ENCODE measurements around the gene ERLIN1.
A peak's percentile ranks its signal among the peaks of the same experiment; 100 is the strongest.

ERLIN1 gene

DNA sequence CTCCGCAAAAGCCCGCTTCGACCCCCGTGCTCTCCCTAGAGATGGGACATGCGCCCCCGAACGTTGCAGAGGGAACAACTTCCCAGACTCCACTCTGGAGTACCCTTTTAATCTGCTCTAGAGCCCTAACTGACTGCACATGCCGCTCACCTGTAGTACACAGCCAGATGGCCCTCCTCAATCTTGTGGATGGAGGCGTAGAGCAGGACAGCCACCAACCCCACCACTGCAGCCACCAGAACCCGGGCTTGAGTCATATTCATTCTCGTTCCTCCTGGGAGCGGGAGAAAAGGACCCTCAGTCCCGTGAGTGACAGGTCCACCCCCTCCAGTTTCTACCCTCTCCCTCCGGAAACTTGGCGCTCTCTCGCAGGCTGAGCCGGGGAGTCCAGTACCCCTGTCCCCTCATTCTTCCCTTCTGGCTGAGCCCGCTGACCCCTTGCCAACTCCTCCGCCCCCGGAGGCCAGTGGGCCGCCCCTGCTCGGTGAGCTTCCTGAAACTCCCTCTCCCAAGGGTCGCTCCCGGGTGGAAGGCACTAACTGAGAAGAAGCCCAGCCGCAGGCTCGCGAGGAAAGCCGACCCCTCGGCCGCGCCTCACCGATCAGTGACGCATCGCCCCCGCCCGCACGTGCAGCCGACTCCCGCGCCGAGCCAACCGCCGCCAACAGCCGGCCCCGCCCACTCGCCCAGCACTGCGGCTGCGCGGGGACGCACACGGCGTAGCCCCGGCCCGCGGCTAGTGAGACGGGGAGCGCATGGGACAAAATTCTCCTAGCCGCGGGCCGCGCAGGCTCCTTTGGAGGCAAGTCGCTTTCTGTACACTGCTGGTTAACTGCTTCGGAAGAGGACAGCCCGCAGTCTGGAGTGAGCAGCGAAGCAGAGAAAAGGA lies at the start of gene ERLIN1:
Gene ERLIN1 (minus strand): TSS at position 666 of the 889 bp plus-strand sequence. CDS start 403 bp downstream, at position 263.
- peak; percentile 94 for DNase-seq (ENCODE audit: low spot score)

DNA sequence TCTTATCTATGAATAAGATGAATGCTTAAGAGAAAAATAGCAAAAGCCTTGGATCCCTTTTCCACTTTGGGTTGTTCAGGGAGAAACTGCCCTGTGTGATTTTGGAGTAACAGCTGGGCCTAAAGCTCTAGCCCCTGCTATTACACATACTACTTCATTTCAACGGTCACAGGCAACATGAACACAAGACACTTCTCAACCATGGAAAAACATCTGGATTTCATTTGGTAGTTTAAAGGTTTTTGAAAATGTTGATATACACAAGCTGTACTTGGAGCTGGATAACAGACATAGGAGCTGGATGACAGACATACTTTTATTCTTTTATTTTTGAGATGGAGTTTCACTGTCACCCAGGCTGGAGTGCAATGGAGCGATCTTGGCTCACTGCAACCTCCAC lies 46.3 kb upstream of the ERLIN1 start:
- DNase-seq (ENCODE audit: low spot score) = no peak

DNA sequence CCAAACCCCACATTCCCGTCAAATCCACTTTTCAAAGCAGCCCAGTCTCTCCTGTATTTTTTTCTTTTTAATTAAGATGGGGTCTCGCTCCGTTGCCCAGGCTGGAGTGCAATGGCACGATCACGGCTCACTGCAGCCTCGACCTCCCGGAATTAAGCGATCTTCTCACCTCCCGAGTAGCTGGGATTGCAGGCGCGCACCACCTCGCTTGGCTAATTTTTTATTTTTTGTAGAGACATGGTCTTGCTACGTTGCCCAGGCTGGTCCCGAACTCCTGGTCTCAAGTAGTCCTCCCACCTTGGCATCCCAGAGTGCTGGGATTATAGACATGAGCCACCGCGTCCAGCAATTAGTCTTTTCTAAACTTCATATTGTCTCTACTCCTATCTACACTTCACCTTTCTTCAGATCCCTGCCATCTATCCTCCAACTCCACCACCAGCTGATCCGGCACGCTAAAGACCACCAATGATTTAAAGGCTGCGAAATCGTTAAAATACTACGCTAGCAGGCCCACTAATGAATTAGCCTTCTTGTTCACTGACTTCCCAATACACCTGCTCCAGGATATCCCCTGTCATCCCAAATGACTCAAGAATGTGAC lies 44.1 kb upstream of the ERLIN1 start:
- no peak for DNase-seq (ENCODE audit: low spot score)

DNA sequence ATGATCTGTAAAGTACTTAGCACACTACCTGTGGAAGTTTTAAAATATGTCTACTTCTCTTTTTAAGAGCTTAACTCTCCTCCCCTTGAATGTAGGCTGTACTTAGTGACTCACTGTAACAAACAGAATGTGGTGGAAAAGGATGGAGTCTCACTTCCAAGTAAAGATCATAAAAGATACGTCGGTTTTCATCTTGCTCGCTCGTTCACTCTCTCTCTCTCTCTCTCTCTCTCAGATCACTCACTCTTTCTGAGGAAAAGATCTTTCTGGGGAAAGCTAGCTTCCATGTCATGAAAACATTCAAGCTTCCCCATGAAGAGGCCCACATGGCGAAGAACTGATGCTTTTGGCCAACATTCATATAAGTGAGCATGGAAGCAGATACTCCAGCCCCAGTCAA lies 38.0 kb upstream of the ERLIN1 start:
- DNase-seq (ENCODE audit: low spot score) = no peak

DNA sequence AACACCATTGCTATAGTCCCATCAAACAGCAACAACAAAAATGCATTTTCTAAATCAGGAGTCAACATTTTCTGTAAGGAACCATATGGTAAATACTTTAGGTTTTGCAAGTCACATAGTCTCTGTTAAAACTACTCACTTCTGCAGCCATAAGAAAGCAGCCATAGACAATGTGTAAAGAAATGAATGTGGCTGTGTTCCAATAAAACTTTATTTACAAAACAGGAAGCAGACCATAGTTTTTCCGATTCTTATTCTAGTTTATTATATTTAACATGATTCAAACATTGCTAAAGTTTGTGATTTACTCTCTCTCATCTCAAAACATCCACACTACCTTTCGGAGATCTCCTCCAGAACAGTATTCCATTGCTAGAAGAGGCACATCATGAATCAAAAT lies 36.7 kb upstream of the ERLIN1 start:
- no peak for DNase-seq (ENCODE audit: low spot score)

DNA sequence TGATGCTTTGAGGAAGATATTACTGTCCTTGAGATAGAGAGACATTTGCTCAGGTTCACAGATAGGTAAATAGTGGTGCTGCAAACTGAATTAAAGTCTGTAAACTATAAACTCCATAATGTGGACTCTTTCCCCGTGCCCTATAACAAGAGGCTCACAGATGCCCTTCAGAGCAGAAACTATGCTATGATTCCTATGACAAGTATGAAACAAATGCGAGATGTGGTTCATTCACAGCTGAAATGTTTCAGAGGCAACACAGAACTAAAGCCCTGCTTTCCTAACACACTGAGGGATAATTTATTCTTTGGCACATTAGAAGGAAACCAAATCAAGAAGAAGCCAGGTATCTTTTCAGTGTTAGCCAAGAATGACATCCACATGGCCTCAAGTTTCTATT lies 30.2 kb upstream of the ERLIN1 start:
- no peak for DNase-seq (ENCODE audit: low spot score)

DNA sequence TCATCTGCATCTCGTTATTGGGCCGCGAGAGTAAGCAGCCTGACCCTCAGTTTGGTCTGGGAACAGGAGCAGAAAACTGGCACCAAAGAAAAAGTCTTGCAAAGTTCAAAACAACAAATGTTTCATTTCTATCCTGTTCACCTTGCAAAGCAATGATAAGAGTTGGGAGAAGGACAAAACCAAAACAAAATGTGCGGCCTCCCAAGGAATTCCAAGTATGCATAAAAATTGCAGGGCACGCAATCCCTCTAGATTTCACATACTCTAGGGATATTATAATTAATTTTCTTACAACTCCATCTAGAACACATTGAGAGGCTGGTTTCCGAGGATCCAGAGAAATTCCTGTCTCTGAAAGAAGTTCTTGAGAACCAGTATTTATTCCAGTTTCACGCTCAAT lies 23.5 kb upstream of the ERLIN1 start:
- DNase-seq (ENCODE audit: low spot score) = no peak

DNA sequence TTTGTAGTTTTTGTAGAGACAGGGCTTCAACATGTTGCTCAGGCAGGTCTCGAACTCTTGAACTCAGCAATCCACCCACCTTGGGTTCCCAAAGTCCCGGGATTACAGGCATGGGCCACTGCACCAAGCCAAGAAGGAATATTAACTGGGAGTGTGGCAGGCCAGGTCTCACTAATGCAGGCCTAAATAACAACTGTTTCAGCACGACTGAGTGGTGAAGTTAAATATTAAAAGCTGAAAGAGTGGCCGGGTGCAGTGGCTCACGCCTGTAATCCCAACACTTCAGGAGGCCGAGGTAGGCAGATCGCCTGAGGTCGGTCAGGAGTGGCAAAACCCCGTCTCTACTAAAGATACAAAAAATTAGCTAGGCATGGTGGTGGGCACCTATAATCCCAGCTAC lies 22.4 kb upstream of the ERLIN1 start:
- no peak for DNase-seq (ENCODE audit: low spot score)

DNA sequence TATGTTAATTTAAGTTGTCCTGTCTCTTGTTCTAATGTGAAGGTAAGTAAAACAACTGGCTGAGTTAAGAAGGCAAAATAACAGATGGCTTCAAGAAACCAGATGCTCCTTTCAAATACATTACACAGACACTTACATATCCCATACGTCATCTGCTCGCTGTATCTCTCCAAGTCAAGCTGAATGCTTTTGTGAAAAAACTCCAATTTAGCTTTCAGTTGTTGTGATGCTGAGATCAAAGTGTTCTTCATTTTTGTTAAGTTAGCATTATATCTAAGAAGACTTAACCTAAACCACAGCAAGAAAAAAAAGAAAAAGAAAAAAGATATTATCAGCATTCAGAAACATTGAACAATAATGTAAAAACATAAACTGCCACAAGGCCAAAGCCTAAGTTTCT lies 18.5 kb upstream of the ERLIN1 start:
- no peak for DNase-seq (ENCODE audit: low spot score)

DNA sequence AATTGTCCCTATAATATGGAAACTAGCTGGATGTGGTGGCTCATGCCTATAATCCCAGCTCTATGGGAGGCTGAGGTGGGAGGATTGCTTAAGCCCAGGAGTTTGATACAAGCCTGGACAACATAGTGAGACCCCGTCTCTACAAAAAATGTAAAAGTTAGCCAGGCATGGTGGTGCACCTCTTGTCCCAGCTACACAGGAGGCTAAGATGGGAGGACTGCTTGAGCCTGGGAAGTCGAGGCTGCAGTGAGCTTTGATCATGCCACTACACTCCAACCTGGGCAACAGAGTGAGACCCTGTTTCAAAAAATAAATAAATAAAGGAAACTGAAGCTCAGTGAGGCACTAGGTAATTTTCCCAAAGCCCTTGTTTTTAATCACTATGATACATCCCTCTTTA lies 15.7 kb upstream of the ERLIN1 start:
- no peak for DNase-seq (ENCODE audit: low spot score)

DNA sequence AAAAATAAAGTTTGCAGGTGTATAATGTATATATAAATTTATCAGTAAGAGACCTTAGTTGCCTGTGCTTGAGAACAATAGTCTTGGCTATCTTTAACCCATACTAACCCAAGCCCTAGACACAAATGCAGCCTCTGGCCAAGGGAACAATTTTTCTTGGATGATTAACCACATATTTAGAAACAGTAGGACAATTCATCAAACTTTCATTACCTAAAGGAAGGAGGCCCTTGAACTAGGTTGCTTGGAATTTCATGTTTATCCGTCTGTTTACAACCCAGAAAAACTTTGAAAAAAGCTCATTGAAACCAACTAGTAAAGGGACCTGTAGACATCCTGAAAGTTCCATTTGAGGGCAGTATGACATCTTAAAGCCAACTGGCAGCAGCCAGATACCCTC lies 8.9 kb upstream of the ERLIN1 start:
- no peak for DNase-seq (ENCODE audit: low spot score)

DNA sequence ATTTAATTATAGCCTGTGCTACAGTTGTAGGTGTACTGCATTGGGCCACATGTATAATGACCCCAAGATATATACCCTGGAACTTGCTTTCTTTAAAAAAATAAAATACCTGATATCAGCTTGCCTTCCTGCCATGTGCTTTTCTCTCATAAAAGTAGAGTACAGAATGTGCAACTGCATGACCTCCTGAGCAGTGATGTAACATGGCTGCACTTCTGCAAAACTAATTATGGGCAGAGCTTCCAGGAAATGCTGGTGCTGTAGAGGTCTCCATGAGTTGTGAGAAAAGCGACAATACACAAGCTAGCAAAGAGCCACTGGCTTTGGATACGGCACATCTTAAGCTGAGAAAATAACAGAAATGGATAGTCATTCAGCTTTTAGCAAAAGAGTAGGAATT lies 6.5 kb upstream of the ERLIN1 start:
- DNase-seq (ENCODE audit: low spot score) = no peak

DNA sequence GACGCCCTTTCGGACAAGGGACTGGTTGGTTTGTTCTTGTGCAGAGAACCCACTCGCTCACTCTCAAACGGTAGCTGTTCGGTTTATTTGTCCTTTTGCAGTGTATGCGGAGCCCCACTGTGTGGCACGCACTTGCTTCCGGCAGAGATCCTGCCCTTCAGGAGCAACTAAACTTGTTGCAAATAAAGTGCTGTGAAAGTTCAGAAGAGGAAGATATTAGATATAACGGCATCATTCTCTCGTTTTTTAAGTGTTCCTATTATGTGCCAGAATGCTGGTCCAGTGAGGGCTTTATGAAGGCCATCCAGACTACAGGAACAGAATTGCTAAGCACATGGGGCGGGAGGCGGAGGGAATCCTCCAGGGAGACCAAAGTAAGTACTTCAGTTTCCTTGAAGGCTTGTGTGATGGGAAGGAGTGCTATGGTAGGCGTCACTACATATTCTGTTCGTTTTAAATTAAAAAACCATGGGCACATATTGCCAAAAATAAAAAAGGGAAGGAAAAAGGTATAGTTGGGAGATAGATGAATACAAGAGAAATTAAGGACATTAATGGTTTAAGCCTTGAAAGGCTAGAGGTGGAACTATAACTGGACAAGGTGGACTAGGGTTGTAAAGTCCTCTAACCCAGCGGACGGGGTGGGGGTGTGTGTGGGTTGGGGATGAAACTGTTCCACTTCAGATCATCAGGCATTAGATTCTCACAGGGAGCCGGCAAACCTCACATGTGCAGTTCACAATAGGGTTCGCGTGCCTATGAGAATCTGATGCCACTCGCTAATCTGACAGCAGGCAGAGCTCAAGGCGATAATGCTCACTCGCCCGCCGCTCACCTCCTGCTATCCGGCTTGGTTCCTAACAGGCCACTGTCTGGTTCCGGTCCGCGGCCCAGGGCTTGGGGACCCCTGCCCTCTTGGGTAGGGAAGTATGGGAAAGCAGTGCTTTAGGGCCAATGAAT lies 704 bp upstream of the ERLIN1 start:
- peak; percentile 44 for DNase-seq (ENCODE audit: low spot score)

DNA sequence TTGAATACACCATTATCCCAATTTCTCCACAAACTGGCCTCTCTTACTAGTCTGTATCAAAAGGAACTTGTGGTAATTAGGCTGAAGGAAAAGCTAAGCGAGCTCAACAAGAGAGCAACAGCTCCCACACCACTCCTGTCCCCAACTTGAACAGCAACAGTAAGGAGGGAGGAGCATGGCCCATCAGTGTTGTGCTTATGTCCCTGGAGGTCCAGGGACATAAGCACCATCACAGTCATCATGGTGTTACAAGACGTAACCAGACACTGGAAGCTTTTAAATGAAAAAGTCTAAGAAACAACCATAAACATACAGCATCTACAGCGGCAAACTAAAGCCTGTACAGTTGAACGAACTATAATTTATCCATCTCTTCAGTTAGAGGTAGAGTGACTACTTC lies 989 bp downstream of the ERLIN1 start:
- peak; percentile 25 for DNase-seq (ENCODE audit: low spot score)

DNA sequence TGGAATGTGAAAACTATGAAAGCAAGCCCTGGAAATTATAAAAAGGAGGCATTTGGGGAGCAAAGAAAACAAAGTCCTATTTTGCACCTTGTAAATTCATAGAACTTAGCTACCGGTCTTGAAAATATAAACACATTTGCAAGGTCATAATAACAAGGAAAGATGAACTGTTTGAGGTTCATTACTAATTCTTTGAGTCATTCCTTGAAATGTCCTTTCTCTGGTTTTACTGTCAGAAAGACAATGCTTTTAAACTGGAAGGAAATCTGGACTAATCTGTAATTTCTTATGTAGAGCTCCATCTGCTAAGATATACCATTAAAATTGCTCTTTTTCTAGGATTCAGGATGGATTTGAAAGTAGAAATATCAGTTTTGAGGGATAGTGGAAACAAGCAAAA lies 1.4 kb downstream of the ERLIN1 start:
- no peak for DNase-seq (ENCODE audit: low spot score)

DNA sequence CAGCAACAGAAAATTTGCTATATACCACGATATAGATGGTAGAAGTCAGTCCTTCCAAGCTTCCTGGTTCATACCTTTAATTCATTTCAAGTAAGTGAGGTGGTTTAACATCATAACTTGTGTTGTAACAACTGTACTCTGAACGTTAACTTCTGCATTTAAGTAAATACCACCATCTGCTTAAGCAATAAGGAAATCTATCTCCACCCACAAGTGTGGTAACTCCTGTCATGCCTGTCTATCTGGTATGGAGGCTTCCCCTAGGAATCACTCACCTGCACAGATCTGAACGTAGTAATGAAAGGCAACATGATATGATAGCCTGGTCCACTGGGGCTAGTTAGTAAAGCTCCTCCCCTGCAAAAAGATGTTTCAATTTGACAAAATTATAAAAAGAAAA lies 2.3 kb downstream of the ERLIN1 start:
- no peak for DNase-seq (ENCODE audit: low spot score)

DNA sequence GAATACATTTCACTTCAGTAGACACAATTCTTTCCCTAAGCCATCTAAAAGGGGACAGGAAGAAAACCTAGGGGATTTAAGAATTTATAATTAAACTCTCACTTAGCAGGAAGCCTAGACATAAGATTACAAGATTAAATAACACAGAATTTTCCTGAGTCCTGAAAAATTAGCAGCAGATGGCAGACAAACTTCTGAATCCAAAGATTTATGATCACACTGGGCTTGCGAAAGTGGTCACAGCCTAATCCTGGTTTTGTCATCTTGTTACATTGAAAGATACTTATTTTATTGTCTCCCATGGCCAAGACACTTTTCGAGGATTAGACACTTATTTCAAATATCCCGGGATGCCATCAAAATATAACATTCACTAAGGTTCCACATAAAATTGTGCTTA lies 2.9 kb downstream of the ERLIN1 start:
- no peak for DNase-seq (ENCODE audit: low spot score)

DNA sequence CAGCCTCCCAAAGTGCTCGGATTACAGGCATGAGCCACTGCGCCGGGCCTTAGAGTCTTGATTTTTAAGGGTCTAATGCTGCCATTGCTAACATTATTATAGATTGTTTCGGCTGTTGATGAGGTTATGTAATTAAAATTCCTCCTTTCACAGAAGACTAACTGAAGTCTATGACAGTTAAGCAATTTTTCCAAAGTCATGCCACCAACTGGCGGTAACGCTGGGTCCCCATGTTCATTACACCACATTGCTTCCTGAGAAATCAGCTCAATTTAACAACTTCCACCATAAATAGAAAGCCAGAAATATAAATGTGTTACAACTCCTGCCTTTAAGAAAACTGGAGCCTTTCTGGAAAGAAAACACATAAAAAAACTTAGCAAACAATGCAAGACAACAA lies 3.5 kb downstream of the ERLIN1 start:
- no peak for DNase-seq (ENCODE audit: low spot score)

DNA sequence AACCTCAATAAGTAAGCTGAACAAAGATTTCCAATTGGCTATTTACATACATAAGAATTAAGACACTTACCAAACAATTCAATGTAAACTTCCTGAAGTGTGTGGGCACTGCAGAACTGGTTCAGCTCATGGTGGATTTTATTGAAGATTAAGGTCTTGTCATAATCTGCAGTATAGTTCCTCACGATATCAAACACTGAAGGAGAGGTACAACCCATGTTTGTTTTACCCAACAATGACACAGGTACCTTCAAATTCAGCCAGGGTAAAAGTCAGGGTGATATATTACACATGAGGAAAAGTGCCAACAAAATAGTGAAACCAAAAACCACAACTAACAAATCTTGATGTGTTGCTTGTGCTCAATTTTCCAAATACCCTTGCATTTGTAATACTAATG lies 10.0 kb downstream of the ERLIN1 start:
- DNase-seq (ENCODE audit: low spot score) = no peak

DNA sequence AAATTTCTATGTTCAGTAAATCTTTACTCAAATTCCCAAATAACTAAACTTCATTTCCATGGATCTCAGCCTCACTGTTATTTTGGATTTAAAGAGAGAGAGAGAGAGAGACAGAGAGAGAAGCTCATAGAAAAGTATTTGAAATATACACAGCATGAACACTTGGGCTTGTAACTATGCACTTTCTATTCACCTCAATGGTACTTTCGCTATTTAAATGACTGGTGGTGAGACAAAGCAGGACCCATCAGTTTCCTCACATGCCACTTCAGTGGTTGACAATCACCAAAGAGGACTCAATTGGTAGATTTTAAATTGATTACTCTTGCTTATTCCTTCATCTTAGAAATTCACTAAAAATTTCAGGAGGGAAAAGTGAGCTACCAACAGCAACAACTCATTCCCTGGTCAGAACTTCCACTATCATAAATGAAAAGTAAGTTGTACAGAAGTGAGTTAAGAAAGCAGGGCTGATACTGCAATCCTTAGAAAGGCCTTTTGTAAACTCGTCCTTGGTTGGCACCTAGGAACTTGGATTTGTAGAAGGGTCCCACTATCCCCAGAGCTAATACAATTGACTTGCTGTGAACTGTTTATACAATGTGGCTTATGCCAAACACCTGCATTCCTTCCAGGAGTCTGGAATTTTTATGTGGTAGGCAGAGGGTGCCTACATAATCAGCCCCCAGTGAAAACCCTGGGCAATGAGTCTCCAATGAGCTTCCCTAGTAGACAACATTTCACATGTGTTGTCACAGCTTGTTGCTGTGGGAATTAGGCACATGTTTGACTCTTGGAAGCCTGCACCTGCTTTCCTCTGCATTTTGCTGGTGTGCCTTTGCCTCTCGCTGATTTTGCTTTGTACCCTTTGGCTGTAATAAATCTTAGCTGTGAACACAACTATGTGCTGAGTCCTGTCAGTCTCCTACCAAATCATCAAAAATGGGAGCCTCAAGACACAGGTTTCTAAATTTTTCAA lies 10.8 kb downstream of the ERLIN1 start:
- DNase-seq (ENCODE audit: low spot score) = no peak

DNA sequence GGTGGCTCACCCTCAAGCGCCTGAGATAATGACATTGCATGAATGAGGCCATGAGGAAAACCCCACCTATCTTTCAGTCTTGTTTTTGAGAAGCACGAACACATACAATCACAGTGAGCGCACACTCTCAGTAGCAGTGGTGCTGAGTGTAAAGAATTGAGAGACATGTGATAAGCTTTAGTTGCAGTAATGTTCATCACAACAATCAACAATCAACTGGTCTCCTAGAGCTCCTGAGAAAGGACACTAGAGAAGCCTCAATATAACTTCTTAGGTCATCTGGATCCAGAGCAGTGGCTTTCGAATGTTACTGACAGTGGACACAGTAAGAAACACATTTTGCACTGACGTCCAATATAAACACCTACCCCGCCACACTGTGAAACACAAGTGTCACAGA lies 12.8 kb downstream of the ERLIN1 start:
- no peak for DNase-seq (ENCODE audit: low spot score)
